ENCODE results near the gene RAI1.
A peak's percentile ranks its signal among the peaks of the same experiment; 100 is the strongest.

Gene RAI1

GRCh38 chr17:17693253-17694168 lies 12.3 kb downstream of the RAI1 start:
- Mint-ChIP-seq H3K27ac (peak overlapping the region; percentile 92), H3K36me3 (ENCODE audit: low read depth) (no peaks in the 10 kb centered on the region), H3K9me3 (no peaks in the 10 kb centered on the region), H3K4me3 (peak overlapping the region; percentile 73), H3K27me3 (no peaks in the 10 kb centered on the region), H3K4me1 (ENCODE audit: low read depth) (peaks cover 73% of the 10 kb centered on the region)
- intact Hi-C loops (cut with micrococcal nuclease) = loop anchor here (2.0 kb wide), 1 partner anchor 59 kb away; no protein-coding TSS in a partner anchor

- Mint-ChIP-seq H3K27ac (peak overlapping the region; percentile 92), H3K4me1 (ENCODE audit: low read depth) (peaks cover 73% of the 10 kb centered on the region), H3K27me3 (peaks cover 6% of the 10 kb centered on the region), H3K9me3 (no peaks in the 10 kb centered on the region), H3K36me3 (ENCODE audit: low read depth) (no peaks in the 10 kb centered on the region), H3K4me3 (peak overlapping the region; percentile 75)
- intact Hi-C loops (cut with micrococcal nuclease) = loop anchor here (2.0 kb wide), 1 partner anchor 58 kb away; no protein-coding TSS in a partner anchor
These were observed 13.2 kb downstream of the RAI1 start for GRCh38 chr17:17694169-17695081.

- no peak overlapping the region for H3K4me3 Mint-ChIP-seq
- H3K27me3 Mint-ChIP-seq = peaks cover 16% of the 10 kb centered on the region
- no peaks in the 10 kb centered on the region for H3K36me3 Mint-ChIP-seq (ENCODE audit: low read depth)
- H3K4me1 Mint-ChIP-seq (ENCODE audit: low read depth) = peaks cover 64% of the 10 kb centered on the region
- intact Hi-C loops (cut with micrococcal nuclease) = no loop called here
- H3K27ac Mint-ChIP-seq = no peak overlapping the region
- no peaks in the 10 kb centered on the region for H3K9me3 Mint-ChIP-seq
These were observed 14.8 kb downstream of the RAI1 start for GRCh38 chr17:17696085-17696484.

GRCh38 chr17:17696882-17697633 lies 15.8 kb downstream of the RAI1 start:
- Mint-ChIP-seq H3K36me3 (ENCODE audit: low read depth) (no peaks in the 10 kb centered on the region), H3K9me3 (no peaks in the 10 kb centered on the region), H3K27me3 (peaks cover 21% of the 10 kb centered on the region), H3K4me1 (ENCODE audit: low read depth) (peaks cover 64% of the 10 kb centered on the region), H3K4me3 (no peak overlapping the region), H3K27ac (peak overlapping the region; percentile 36)
- intact Hi-C loops (cut with micrococcal nuclease) = no loop called here

GRCh38 chr17:17698371-17698770 lies 17.1 kb downstream of the RAI1 start:
- Mint-ChIP-seq H3K4me3 (no peak overlapping the region), H3K27ac (no peak overlapping the region), H3K9me3 (no peaks in the 10 kb centered on the region), H3K36me3 (ENCODE audit: low read depth) (no peaks in the 10 kb centered on the region), H3K4me1 (ENCODE audit: low read depth) (peaks cover 64% of the 10 kb centered on the region), H3K27me3 (peaks cover 21% of the 10 kb centered on the region)
- intact Hi-C loops (cut with micrococcal nuclease) = no loop called here

GRCh38 chr17:17698869-17699351 lies 17.7 kb downstream of the RAI1 start:
- intact Hi-C loops (cut with micrococcal nuclease) = no loop called here
- Mint-ChIP-seq H3K27me3 (peaks cover 21% of the 10 kb centered on the region), H3K27ac (no peak overlapping the region), H3K4me1 (ENCODE audit: low read depth) (peaks cover 64% of the 10 kb centered on the region), H3K9me3 (no peaks in the 10 kb centered on the region), H3K36me3 (ENCODE audit: low read depth) (peaks cover 3% of the 10 kb centered on the region), H3K4me3 (no peak overlapping the region)

GRCh38 chr17:17699491-17699890 lies 18.2 kb downstream of the RAI1 start:
- Mint-ChIP-seq H3K9me3 (no peaks in the 10 kb centered on the region), H3K4me1 (ENCODE audit: low read depth) (peaks cover 65% of the 10 kb centered on the region)

GRCh38 chr17:17700251-17700969 lies 19.2 kb downstream of the RAI1 start:
- Mint-ChIP-seq H3K27me3 (peaks cover 21% of the 10 kb centered on the region), H3K4me3 (peak overlapping the region; percentile 62), H3K9me3 (no peaks in the 10 kb centered on the region), H3K27ac (peak overlapping the region; percentile 28), H3K36me3 (ENCODE audit: low read depth) (peaks cover 15% of the 10 kb centered on the region), H3K4me1 (ENCODE audit: low read depth) (peaks cover 62% of the 10 kb centered on the region)
- intact Hi-C loops (cut with micrococcal nuclease) = no loop called here

More at GRCh38 chr17:17699491-17699890, 18.2 kb downstream of the RAI1 start:
- Mint-ChIP-seq H3K27ac (no peak overlapping the region), H3K4me3 (no peak overlapping the region), H3K27me3 (peaks cover 21% of the 10 kb centered on the region), H3K36me3 (ENCODE audit: low read depth) (peaks cover 9% of the 10 kb centered on the region)
- intact Hi-C loops (cut with micrococcal nuclease) = no loop called here

GRCh38 chr17:17701112-17701511 lies 19.9 kb downstream of the RAI1 start:
- H3K9me3 Mint-ChIP-seq = no peaks in the 10 kb centered on the region
- peak overlapping the region; percentile 62 for H3K4me3 Mint-ChIP-seq
- H3K4me1 Mint-ChIP-seq (ENCODE audit: low read depth) = peaks cover 60% of the 10 kb centered on the region
- peak overlapping the region; percentile 28 for H3K27ac Mint-ChIP-seq
- H3K36me3 Mint-ChIP-seq (ENCODE audit: low read depth) = peaks cover 15% of the 10 kb centered on the region
- peaks cover 21% of the 10 kb centered on the region for H3K27me3 Mint-ChIP-seq
- intact Hi-C loops (cut with micrococcal nuclease) = no loop called here

GRCh38 chr17:17701658-17702057 lies 20.4 kb downstream of the RAI1 start:
- intact Hi-C loops (cut with micrococcal nuclease) = no loop called here
- Mint-ChIP-seq H3K36me3 (ENCODE audit: low read depth) (peaks cover 15% of the 10 kb centered on the region), H3K27me3 (peaks cover 21% of the 10 kb centered on the region), H3K4me3 (no peak overlapping the region), H3K4me1 (ENCODE audit: low read depth) (peaks cover 61% of the 10 kb centered on the region), H3K9me3 (no peaks in the 10 kb centered on the region), H3K27ac (peak overlapping the region; percentile 28)

GRCh38 chr17:17702449-17703139 lies 21.3 kb downstream of the RAI1 start:
- Mint-ChIP-seq H3K27me3 (peaks cover 21% of the 10 kb centered on the region), H3K4me1 (ENCODE audit: low read depth) (peaks cover 52% of the 10 kb centered on the region), H3K4me3 (no peak overlapping the region), H3K27ac (peak overlapping the region; percentile 22), H3K9me3 (no peaks in the 10 kb centered on the region), H3K36me3 (ENCODE audit: low read depth) (peaks cover 15% of the 10 kb centered on the region)
- intact Hi-C loops (cut with micrococcal nuclease) = no loop called here

- H3K9me3 Mint-ChIP-seq = no peaks in the 10 kb centered on the region
- peaks cover 15% of the 10 kb centered on the region for H3K36me3 Mint-ChIP-seq (ENCODE audit: low read depth)
- peaks cover 50% of the 10 kb centered on the region for H3K4me1 Mint-ChIP-seq (ENCODE audit: low read depth)
- intact Hi-C loops (cut with micrococcal nuclease) = no loop called here
- H3K4me3 Mint-ChIP-seq = no peak overlapping the region
- peak overlapping the region; percentile 22 for H3K27ac Mint-ChIP-seq
- peaks cover 21% of the 10 kb centered on the region for H3K27me3 Mint-ChIP-seq
These were observed 22.1 kb downstream of the RAI1 start for GRCh38 chr17:17703140-17703919.

Data from dendritic cell treated with granulocyte-macrophage colony-stimulating factor and Interleukin-4, amounts not matched to agents 40 ng/mL and 50 ng/mL, for 4 days (primary cell).